Stimulated activated naive CD8-positive, alpha-beta T cell treated with anti-CD3 and anti-CD28 coated beads, Interleukin-15, amount 100 ng/mL, for 72 hours (primary cell): ENCODE measurements around the gene WDR7.
A peak's percentile ranks its signal among the peaks of the same experiment; 100 is the strongest.

Experiments
- ATAC-seq: fragments of 150-1000 bp; cut with Tn5 transposase; 2 replicates; pipeline ENCODE4 v1.10.0; 2021; ENCODE audit warnings: mild to moderate bottlenecking, moderate library complexity
- DNase-seq, 2 donors: peaks; one replicate each; pipeline ENCODE4 v3.0.0; 2021 to 2022
- H3K27ac Mint-ChIP-seq, 2 donors: one replicate each; pipeline ENCODE4 v1.8.0; 2022; ENCODE audit warnings: mild to moderate bottlenecking in 2 of 2, mixed read lengths in 2 of 2, moderate library complexity in 2 of 2
- H3K27me3 Mint-ChIP-seq: one replicate; pipeline ENCODE4 v1.8.0; 2022; ENCODE audit warnings: mixed read lengths
- H3K4me1 Mint-ChIP-seq: one replicate; pipeline ENCODE4 v1.8.0; 2022; ENCODE audit warnings: mild to moderate bottlenecking, mixed read lengths
- H3K4me3 Mint-ChIP-seq, 2 donors: one replicate each; pipeline ENCODE4 v1.8.0; 2022; ENCODE audit warnings: mild to moderate bottlenecking in 2 of 2, mixed read lengths in 2 of 2, moderate library complexity in 1 of 2
- H3K9me3 Mint-ChIP-seq, 2 donors: one replicate each; pipeline ENCODE4 v1.8.0; 2022; ENCODE audit warnings: mixed read lengths in 2 of 2

Gene WDR7

DNA sequence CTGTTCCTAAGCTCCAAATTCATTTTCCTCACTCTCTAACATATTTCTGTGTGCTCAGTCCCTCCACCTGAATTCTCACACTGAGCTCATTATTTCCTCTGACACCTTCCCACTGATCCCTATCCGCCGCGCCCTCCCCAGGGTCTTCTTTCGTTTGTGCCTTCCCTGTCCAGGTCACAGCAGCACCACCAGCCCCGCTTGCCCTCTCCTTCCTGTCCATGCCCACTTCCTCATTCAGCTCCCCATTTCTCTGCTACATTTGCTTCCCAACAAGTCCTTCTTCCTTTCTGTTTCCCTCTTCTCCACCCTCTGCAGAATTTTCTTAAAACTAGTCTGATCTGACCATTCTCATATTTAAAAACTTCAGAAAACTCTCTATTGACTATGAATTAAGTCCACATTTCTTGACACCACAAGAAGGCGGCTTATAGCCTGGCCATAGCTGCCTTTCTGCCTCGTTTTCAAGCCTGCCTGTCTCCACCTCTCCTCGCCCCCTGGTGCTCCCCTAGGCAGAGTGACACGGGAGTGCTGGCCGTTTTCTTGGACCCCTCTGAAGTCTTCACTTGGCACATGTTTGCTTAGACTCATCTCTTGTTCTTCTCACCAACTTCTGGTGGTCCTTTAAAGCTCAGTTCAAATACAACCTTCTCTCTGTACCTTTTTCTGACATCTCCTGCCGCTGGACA, 357.0 kb downstream of the WDR7 start:
- no peaks in the 10 kb centered on the region for H3K27me3 Mint-ChIP-seq
- ATAC-seq (no peak), DNase-seq (no peak)
- H3K27ac Mint-ChIP-seq = peak overlapping the region in 1 of 2 donors; percentile 89
- peaks cover 29% of the 10 kb centered on the region for H3K4me1 Mint-ChIP-seq
- H3K4me3 Mint-ChIP-seq = no peak overlapping the region
- no peaks in the 10 kb centered on the region for H3K9me3 Mint-ChIP-seq

GRCh38 chr18:57009844-57010243, 358.7 kb downstream of the WDR7 start:
- H3K27ac Mint-ChIP-seq = no peak overlapping the region
- ATAC-seq = no peak
- no peaks in the 10 kb centered on the region for H3K27me3 Mint-ChIP-seq
- no peaks in the 10 kb centered on the region for H3K9me3 Mint-ChIP-seq
- H3K4me1 Mint-ChIP-seq = peaks cover 15% of the 10 kb centered on the region
- DNase-seq = no peak
- no peak overlapping the region for H3K4me3 Mint-ChIP-seq

- ATAC-seq = no peak
- Mint-ChIP-seq H3K4me1 (peaks cover 25% of the 10 kb centered on the region), H3K4me3 (no peak overlapping the region), H3K9me3 (no peaks in the 10 kb centered on the region), H3K27ac (no peak overlapping the region), H3K27me3 (no peaks in the 10 kb centered on the region)
- no peak for DNase-seq
These were observed 363.7 kb downstream of the WDR7 start for GRCh38 chr18:57014772-57015413.

- H3K4me3 Mint-ChIP-seq = no peak overlapping the region
- DNase-seq = no peak
- no peak overlapping the region for H3K27ac Mint-ChIP-seq
- H3K9me3 Mint-ChIP-seq = no peaks in the 10 kb centered on the region
- ATAC-seq = no peak
- H3K4me1 Mint-ChIP-seq = peaks cover 25% of the 10 kb centered on the region
- H3K27me3 Mint-ChIP-seq = no peaks in the 10 kb centered on the region
These were observed 364.3 kb downstream of the WDR7 start for GRCh38 chr18:57015451-57015850.

- H3K9me3 Mint-ChIP-seq = no peaks in the 10 kb centered on the region
- DNase-seq = no peak
- H3K4me3 Mint-ChIP-seq = no peak overlapping the region
- peaks cover 25% of the 10 kb centered on the region for H3K4me1 Mint-ChIP-seq
- no peak overlapping the region for H3K27ac Mint-ChIP-seq
- H3K27me3 Mint-ChIP-seq = no peaks in the 10 kb centered on the region
- no peak for ATAC-seq
These were observed 367.7 kb downstream of the WDR7 start for GRCh38 chr18:57018845-57019244.

DNA sequence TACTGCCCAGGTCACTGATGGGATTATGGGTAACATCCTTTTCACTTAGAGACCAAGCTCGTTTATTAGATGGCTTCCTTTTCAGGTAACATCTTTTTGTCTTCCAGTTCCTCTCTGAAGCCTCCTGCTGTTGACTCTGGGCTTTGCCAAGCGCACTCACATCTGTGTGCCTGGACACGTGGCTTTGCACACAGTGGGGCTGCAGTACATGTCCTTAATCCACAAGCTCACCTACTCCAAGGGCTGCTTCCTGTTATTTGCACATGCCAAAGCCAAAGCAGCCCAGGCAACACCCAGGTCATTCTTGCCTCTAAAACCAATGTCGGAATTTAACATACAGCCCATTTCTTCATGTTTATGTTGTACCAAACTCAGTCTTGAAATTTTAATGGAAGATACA, 371.6 kb downstream of the WDR7 start:
- Mint-ChIP-seq H3K9me3 (no peaks in the 10 kb centered on the region), H3K4me1 (peaks cover 5% of the 10 kb centered on the region), H3K27ac (no peak overlapping the region), H3K4me3 (no peak overlapping the region), H3K27me3 (no peaks in the 10 kb centered on the region)
- DNase-seq = no peak
- no peak for ATAC-seq

- Mint-ChIP-seq H3K4me3 (no peak overlapping the region), H3K27me3 (no peaks in the 10 kb centered on the region), H3K9me3 (no peaks in the 10 kb centered on the region), H3K27ac (no peak overlapping the region), H3K4me1 (no peaks in the 10 kb centered on the region)
- DNase-seq (no peak), ATAC-seq (no peak)
These were observed 372.2 kb downstream of the WDR7 start for GRCh38 chr18:57023275-57023882.

- H3K4me1 Mint-ChIP-seq = no peaks in the 10 kb centered on the region
- DNase-seq (no peak), ATAC-seq (no peak)
These were observed 374.4 kb downstream of the WDR7 start for GRCh38 chr18:57025540-57025939.

DNA sequence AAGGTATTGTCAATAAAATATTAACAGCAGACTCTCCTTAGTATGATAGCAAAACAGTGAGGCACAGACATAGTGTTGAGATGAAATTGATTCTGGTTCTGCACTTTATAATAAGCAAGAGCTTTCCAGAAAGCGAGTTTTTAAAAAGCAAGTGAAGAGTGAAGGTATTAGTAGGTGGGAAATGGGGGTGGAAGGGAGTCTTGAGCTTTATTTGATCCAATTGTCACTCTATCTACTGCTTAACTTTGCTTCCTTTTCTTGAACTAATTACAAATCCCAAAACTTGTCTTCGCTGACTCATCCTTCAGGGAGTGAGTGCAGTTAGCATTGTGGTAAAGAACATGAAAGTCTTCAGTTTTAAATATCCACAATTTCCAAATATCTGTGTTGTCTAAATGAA, 375.2 kb downstream of the WDR7 start:
- Mint-ChIP-seq H3K9me3 (no peaks in the 10 kb centered on the region), H3K4me1 (no peaks in the 10 kb centered on the region), H3K4me3 (no peak overlapping the region), H3K27ac (peak overlapping the region in 1 of 2 donors; percentile 57), H3K27me3 (no peaks in the 10 kb centered on the region)
- ATAC-seq = no peak
- DNase-seq = no peak

More at GRCh38 chr18:57025540-57025939, 374.4 kb downstream of the WDR7 start:
- no peak overlapping the region for H3K4me3 Mint-ChIP-seq
- H3K27ac Mint-ChIP-seq = no peak overlapping the region
- H3K27me3 Mint-ChIP-seq = no peaks in the 10 kb centered on the region
- H3K9me3 Mint-ChIP-seq = no peaks in the 10 kb centered on the region

DNA sequence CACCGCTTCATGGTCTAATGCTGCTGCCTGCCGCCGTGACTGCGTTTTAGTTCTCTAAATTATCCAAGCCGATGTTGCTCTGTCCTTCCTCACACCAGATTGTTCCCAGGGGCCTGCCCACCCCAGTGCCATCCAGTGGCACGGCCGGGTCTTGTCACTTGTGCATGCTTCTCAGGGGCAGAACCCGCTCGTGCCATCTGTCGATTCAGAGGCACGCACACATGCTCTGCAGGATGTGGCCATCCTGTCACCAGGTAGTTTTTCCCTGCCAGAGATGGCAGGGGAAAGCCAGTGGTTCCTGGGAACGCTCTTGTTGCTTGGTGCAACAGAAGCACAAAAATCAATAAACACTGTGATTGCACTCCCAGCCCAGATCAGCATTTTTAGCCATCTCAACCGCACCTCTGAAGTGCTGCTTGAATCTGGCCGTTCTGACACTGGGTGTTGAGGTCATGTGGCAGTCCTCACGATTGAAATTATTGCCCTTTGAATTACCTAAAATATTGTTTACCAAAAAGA, 376.1 kb downstream of the WDR7 start:
- H3K4me3 Mint-ChIP-seq = no peak overlapping the region
- ATAC-seq (no peak), DNase-seq (no peak)
- H3K27ac Mint-ChIP-seq = peak overlapping the region in 1 of 2 donors; percentile 60
- H3K4me1 Mint-ChIP-seq = no peaks in the 10 kb centered on the region
- no peaks in the 10 kb centered on the region for H3K9me3 Mint-ChIP-seq
- no peaks in the 10 kb centered on the region for H3K27me3 Mint-ChIP-seq

GRCh38 chr18:57029761-57030160, 378.6 kb downstream of the WDR7 start:
- no peak for DNase-seq
- no peaks in the 10 kb centered on the region for H3K9me3 Mint-ChIP-seq
- no peak for ATAC-seq

GRCh38 chr18:57030417-57030816, 379.3 kb downstream of the WDR7 start:
- no peak for ATAC-seq
- H3K9me3 Mint-ChIP-seq = no peaks in the 10 kb centered on the region
- DNase-seq = no peak
- H3K27ac Mint-ChIP-seq = peak overlapping the region in 1 of 2 donors; percentile 84
- H3K4me1 Mint-ChIP-seq = no peaks in the 10 kb centered on the region
- no peaks in the 10 kb centered on the region for H3K27me3 Mint-ChIP-seq
- H3K4me3 Mint-ChIP-seq = no peak overlapping the region

More at GRCh38 chr18:57029761-57030160, 378.6 kb downstream of the WDR7 start:
- H3K27ac Mint-ChIP-seq = peak overlapping the region in 1 of 2 donors; percentile 35
- H3K4me3 Mint-ChIP-seq = no peak overlapping the region
- H3K27me3 Mint-ChIP-seq = no peaks in the 10 kb centered on the region
- H3K4me1 Mint-ChIP-seq = no peaks in the 10 kb centered on the region

DNA sequence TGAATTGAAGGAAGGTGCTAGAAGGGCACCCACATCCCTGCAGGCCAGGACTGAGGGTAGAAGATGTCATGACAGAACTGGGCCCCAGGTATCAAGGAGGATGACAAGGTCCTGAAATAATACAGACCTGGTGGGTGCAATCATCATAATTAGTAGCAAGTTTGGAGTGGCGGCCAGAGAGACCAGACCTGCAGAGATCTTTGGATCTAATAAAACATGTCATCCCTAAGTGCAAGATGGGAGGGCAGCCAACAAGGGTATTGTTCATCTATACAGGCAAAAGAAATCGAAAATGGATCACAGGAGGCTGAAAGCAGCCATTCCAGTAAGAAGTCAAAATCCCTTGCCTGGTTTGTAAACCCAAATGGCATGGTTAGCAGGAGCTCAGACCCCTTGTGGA, 384.4 kb downstream of the WDR7 start:
- Mint-ChIP-seq H3K9me3 (peaks cover 3 to 7% of the 10 kb centered on the region in 2 donors), H3K27ac (peak overlapping the region in 1 of 2 donors; percentile 1), H3K4me3 (no peak overlapping the region), H3K4me1 (no peaks in the 10 kb centered on the region), H3K27me3 (peaks cover 12% of the 10 kb centered on the region)
- DNase-seq (no peak), ATAC-seq (no peak)

DNA sequence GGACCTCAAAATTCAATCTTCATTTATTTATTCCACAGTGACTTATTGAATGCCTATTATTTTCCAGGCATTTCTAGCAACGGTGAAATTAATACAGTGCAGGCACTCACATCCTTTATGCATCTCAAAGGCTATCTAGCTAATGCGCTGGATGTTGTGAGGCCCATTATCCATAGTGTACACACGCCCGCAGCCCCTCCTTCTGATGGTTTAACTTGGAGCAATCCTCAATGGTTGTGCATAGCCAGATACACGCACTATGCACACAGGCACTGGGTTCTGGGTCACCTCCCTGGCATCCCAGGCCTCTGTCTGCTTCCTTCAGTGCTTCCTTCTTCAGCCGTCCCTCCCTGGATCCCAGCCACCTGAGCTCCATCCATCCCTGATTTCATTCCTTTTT, 387.2 kb downstream of the WDR7 start:
- no peak overlapping the region for H3K27ac Mint-ChIP-seq
- ATAC-seq = no peak
- H3K4me1 Mint-ChIP-seq = no peaks in the 10 kb centered on the region
- peaks cover 12% of the 10 kb centered on the region for H3K27me3 Mint-ChIP-seq
- H3K9me3 Mint-ChIP-seq = peaks cover 3 to 8% of the 10 kb centered on the region in 2 donors
- DNase-seq = no peak
- no peak overlapping the region for H3K4me3 Mint-ChIP-seq

DNA sequence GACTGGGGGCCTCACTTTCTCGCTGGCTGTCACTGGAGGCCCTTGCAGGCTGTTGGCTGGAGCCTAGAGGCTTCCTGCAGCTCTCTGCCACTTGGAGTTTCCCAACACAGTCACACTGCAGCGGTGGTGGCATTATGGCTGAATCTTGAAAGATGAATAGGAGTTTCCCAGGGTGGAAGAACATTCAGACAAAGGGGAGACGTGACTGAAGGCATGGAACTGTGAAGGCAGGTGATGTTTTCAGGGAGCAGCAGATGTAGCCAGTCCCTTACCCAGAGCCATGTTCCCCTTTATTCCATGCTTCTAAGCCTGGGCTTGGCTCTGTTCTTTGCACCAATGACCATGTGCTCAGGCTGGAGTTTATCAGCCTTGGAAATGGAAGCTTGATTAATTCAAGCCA, 389.0 kb downstream of the WDR7 start:
- H3K27ac Mint-ChIP-seq = no peak overlapping the region
- H3K9me3 Mint-ChIP-seq = peaks cover 3 to 20% of the 10 kb centered on the region in 2 donors
- no peaks in the 10 kb centered on the region for H3K4me1 Mint-ChIP-seq
- DNase-seq (no peak), ATAC-seq (no peak)
- H3K27me3 Mint-ChIP-seq = peaks cover 12% of the 10 kb centered on the region
- no peak overlapping the region for H3K4me3 Mint-ChIP-seq

DNA sequence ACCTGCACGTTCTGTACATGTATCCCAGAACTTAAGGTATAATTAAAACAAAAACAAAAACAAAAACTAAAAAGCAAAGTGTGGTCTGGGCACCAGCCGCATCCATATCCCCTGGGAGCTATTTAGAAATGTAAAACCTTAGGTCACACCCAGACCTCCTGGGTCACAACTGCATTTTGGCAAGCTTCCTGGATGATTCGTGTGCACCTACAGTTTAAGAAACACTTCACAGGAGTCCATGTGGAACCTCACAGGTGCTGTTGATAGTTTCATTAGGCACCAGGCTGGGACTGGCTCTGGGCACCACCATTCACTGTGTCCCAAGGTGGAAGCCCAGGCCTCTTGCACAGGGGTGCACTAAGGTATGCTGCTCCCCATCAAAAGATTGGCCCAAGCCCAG, 392.1 kb downstream of the WDR7 start:
- peaks cover 8 to 31% of the 10 kb centered on the region in 2 donors for H3K9me3 Mint-ChIP-seq
- no peak overlapping the region for H3K4me3 Mint-ChIP-seq
- no peak overlapping the region for H3K27ac Mint-ChIP-seq
- H3K4me1 Mint-ChIP-seq = no peaks in the 10 kb centered on the region
- ATAC-seq (no peak), DNase-seq (no peak)
- peaks cover 12% of the 10 kb centered on the region for H3K27me3 Mint-ChIP-seq
